GM12878 (cell line): ENCODE measurements around the gene TEPSIN. TPM values are rescaled to one million over a fixed set of nuclear protein-coding genes. Genes with fewer than 3 reads are reported as not detected.

Source experiments
- ATAC-seq: fragments of 200-7000 bp; cut with Tn5 transposase; 3 replicates; pipeline ENCODE4 v1.9.1; 2020; ENCODE audit warnings: mild to moderate bottlenecking, moderate library complexity
- BruUV-seq: library from RNA; stranded (reverse); fragments of 400-500 nt; replicated peaks from 2 replicates; lab custom pipeline; 2021; lab: Mats Ljungman, UMichigan
- CTCF ChIA-PET: fragments of 300-600 bp; sonication (Branson Sonifier 250); formaldehyde crosslinking; extraction: SDS; loops from one replicate; lab custom pipeline; 2021; ENCODE audit warnings: inconsistent platforms; lab: Yijun Ruan, JAX
- POLR2A ChIA-PET: fragments of 350-600 bp; formaldehyde crosslinking; extraction: SDS; loops from one replicate; lab custom pipeline; 2021; ENCODE audit warnings: inconsistent platforms; lab: Charles Lee
- RAD21 ChIA-PET: fragments of 300-600 bp; sonication (Branson Sonifier 250); formaldehyde crosslinking; loops from one replicate; lab custom pipeline; 2023; ENCODE audit warnings: antibody characterized with exemption; ENCODE audit not compliant: unreplicated experiment; lab: Charles Lee
- SMC1A ChIA-PET: fragments of 300-600 bp; sonication (Branson Sonifier 250); formaldehyde crosslinking; loops from one replicate; lab custom pipeline; 2023; ENCODE audit not compliant: unreplicated experiment, uncharacterized antibody; lab: Charles Lee
- DNase-seq: peaks from one replicate; pipeline ENCODE4 v3.0.0-alpha.2; 2011; ENCODE audit warnings: low read depth, low spot score
- FAIRE-seq: peaks from 3 replicates; lab custom pipeline; 2011; peaks lifted over from hg19 to GRCh38; lab: Jason Lieb, UNC
- H2AFZ ChIP-seq: 2 replicates; pipeline ENCODE4 v1.6.0; 2011; ENCODE audit warnings: low read depth, low read length, control low read depth; ENCODE audit not compliant: control insufficient read depth
- H3K27ac ChIP-seq: 2 replicates; pipeline ENCODE4 v1.5.1; 2011; ENCODE audit warnings: control low read depth; ENCODE audit not compliant: control insufficient read depth, insufficient read depth
- H3K27me3 ChIP-seq, 2 experiments: replicated peaks in 1 of 2; 2 replicates each; pipeline versions ENCODE4 v1.6.0 to v1.6.1; 2011; ENCODE audit warnings: low read length in 1 of 2; ENCODE audit not compliant: control insufficient read depth in 2 of 2, insufficient read depth in 2 of 2
- H3K36me3 ChIP-seq, 2 experiments: 2 replicates each; pipeline ENCODE4 v1.5.1; 2011; ENCODE audit warnings: low read length in 1 of 2; ENCODE audit not compliant: control insufficient read depth in 2 of 2, insufficient read depth in 2 of 2
- H3K4me1 ChIP-seq: 2 replicates; pipeline ENCODE4 v1.6.1; 2011; ENCODE audit warnings: mild to moderate bottlenecking, low read length, moderate library complexity, mixed read lengths; ENCODE audit not compliant: control insufficient read depth, insufficient read depth
- H3K4me2 ChIP-seq: 2 replicates; pipeline ENCODE4 v1.6.0; 2011; ENCODE audit warnings: control low read depth; ENCODE audit not compliant: control insufficient read depth, insufficient read depth
- H3K4me3 ChIP-seq: fragments of 200-600 bp; sonication (generic); 2 replicates; pipeline ENCODE4 v1.5.1; 2016
- H3K79me2 ChIP-seq: 2 replicates; pipeline ENCODE4 v1.6.0; 2011; ENCODE audit warnings: low read length; ENCODE audit not compliant: control insufficient read depth, insufficient read depth
- H3K9ac ChIP-seq: 2 replicates; pipeline ENCODE4 v1.8.0; 2011; ENCODE audit warnings: low read length, control low read depth, mixed read lengths; ENCODE audit not compliant: control insufficient read depth, insufficient read depth
- H3K9me3 ChIP-seq: replicated peaks from 3 replicates; pipeline ENCODE4 v1.5.1; 2011; ENCODE audit warnings: mild to moderate bottlenecking, low read length; ENCODE audit not compliant: control insufficient read depth, insufficient read depth
- H4K20me1 ChIP-seq: 2 replicates; pipeline ENCODE4 v1.6.0; 2011; ENCODE audit not compliant: control insufficient read depth, insufficient read depth
- CBX5 ChIP-seq: sonication (generic); IDR thresholded peaks from 2 replicates; pipeline ENCODE4 v1.6.1; 2016; ENCODE audit warnings: low read depth, moderate library complexity, mild to moderate bottlenecking, inconsistent platforms
- EZH2 ChIP-seq: IDR thresholded peaks from 2 replicates; pipeline ENCODE4 v1.6.1; 2012; ENCODE audit warnings: low read depth, mild to moderate bottlenecking, control low read depth, inconsistent platforms, low read length, borderline replicate concordance; ENCODE audit not compliant: control insufficient read depth
- HDAC2 ChIP-seq: fragments of 200-600 bp; sonication (generic); IDR thresholded peaks from 2 replicates; pipeline ENCODE4 v1.6.1; 2017
- NFIC ChIP-seq: IDR thresholded peaks from 2 replicates; pipeline ENCODE4 v1.6.1; 2012; ENCODE audit warnings: low read depth, mild to moderate bottlenecking, inconsistent platforms, low read length, moderate library complexity
- NFYB ChIP-seq: IDR thresholded peaks from 2 replicates; pipeline ENCODE4 v1.6.1; 2011; ENCODE audit warnings: low read depth, mild to moderate bottlenecking, low read length, improper control_type of control experiment, moderate library complexity; ENCODE audit not compliant: insufficient read depth
- NR2F1 ChIP-seq: fragments of 450-650 bp; conservative IDR thresholded peaks from 2 replicates; pipeline ENCODE4 v1.6.1; 2017; ENCODE audit warnings: mild to moderate bottlenecking
- RFX5 ChIP-seq: IDR thresholded peaks from 2 replicates; pipeline ENCODE4 v1.6.1; 2011; ENCODE audit warnings: low read depth, low read length, improper control_type of control experiment
- SIN3A ChIP-seq: IDR thresholded peaks from 2 replicates; pipeline ENCODE4 v1.6.1; 2012; ENCODE audit warnings: low read depth, low read length, improper control_type of control experiment
- TCF12 ChIP-seq: IDR thresholded peaks from 2 replicates; pipeline ENCODE4 v1.6.1; 2011; ENCODE audit warnings: low read depth, mild to moderate bottlenecking, low read length
- TCF3 ChIP-seq: IDR thresholded peaks from 2 replicates; pipeline ENCODE4 v1.6.1; 2012; ENCODE audit warnings: low read depth, mild to moderate bottlenecking, low read length, borderline replicate concordance; ENCODE audit not compliant: insufficient read depth
- WRNIP1 ChIP-seq: IDR thresholded peaks from 2 replicates; pipeline ENCODE4 v1.6.1; 2011; ENCODE audit warnings: low read depth, low read length, improper control_type of control experiment, borderline replicate concordance
- ZNF384 ChIP-seq: IDR thresholded peaks from 2 replicates; pipeline ENCODE4 v1.6.1; 2012; ENCODE audit warnings: low read depth, mild to moderate bottlenecking, low read length, improper control_type of control experiment, borderline replicate concordance
- WGBS: methylation state at CpG from one replicate; pipeline ENCODE4 v1.1.6; 2016; ENCODE audit warnings: low lambda C conversion rate; ENCODE audit not compliant: insufficient replicate concordance, insufficient coverage; ENCODE audit errors: missing lambda C conversion rate; 5-methylcytosine and 5-hydroxymethylcytosine counted together
- in situ Hi-C: fragments of 300-500 bp; cut with MboI; formaldehyde crosslinking; loops from 9 replicates; pipeline ENCODE4 v1.14.3; 2018; ENCODE audit warnings: mixed read lengths
- intact Hi-C: fragments of 100-400 bp; cut with micrococcal nuclease; formaldehyde crosslinking; loops from one replicate; pipeline ENCODE4 v1.14.2; 2022; ENCODE audit not compliant: unreplicated experiment
- polyA plus RNA-seq, 11 experiments: library from polyadenylated mRNA; depleted of rRNA in 4 of 11; unstranded in 6 of 11; stranded (reverse) in 5 of 11; fragments of >200 nt; fragmentation: Nextera tagmentation in 4 of 11; fragmentation: Illumina TruSeq in 1 of 11; extraction: Ambion mirVana in 4 of 11; extraction: Trizol in 1 of 11; gene quantifications; 1 replicate in 1 of 11; 2 replicates in 10 of 11; pipeline versions ENCODE4 v1.2.1 to v1.2.3, GENCODE V29; 2011 to 2016; ENCODE audit warnings: inconsistent platforms in 2 of 11, missing spikeins in 2 of 11, low read depth in 1 of 11
- total RNA-seq, 4 experiments: library from RNA; depleted of rRNA in 3 of 4; stranded (reverse); fragments of >200 nt in 3 of 4; fragmentation: Illumina TruSeq in 1 of 4; extraction: Trizol in 1 of 4; gene quantifications; 2 replicates each; pipeline versions ENCODE4 v1.2.1 to v1.2.3, GENCODE V29; 2013 to 2021
- TF ChIP-seq, protein P1 (sequence below): IDR thresholded peaks from 2 replicates; pipeline ENCODE4 v1.6.1; 2011; ENCODE audit warnings: mild to moderate bottlenecking, low read depth, low read length, moderate library complexity; ENCODE audit not compliant: insufficient replicate concordance
- TF ChIP-seq, protein P2 (sequence below): IDR thresholded peaks from 2 replicates; pipeline ENCODE4 v1.6.1; 2012; ENCODE audit warnings: low read length, inconsistent platforms
- TF ChIP-seq, protein P3 (sequence below): fragments of 150-350 bp; IDR thresholded peaks from 2 replicates; pipeline ENCODE4 v1.6.1; 2014; ENCODE audit warnings: mild to moderate bottlenecking, low read depth, low read length
- TF ChIP-seq, protein P4 (sequence below): IDR thresholded peaks from 2 replicates; pipeline ENCODE4 v1.6.1; 2012; ENCODE audit warnings: low read depth, low read length, improper control_type of control experiment
- TF ChIP-seq, protein P5 (sequence below): IDR thresholded peaks from 2 replicates; pipeline ENCODE4 v1.6.1; 2012; ENCODE audit warnings: low read depth, low read length, improper control_type of control experiment
- TF ChIP-seq, protein P6 (sequence below): fragments of 450-650 bp; IDR thresholded peaks from 2 replicates; pipeline ENCODE4 v1.6.1; 2017; ENCODE audit warnings: mild to moderate bottlenecking, low read depth, inconsistent platforms; ENCODE audit not compliant: poor library complexity, severe bottlenecking

TEPSIN gene
- total and polyA plus RNA-seq, 10 of the 15 experiments (the other 5 are each of a cell fraction or from before 2014, with no cell fraction given), result 0.87 to 36.7 (median 5.3) TPM

DNA sequence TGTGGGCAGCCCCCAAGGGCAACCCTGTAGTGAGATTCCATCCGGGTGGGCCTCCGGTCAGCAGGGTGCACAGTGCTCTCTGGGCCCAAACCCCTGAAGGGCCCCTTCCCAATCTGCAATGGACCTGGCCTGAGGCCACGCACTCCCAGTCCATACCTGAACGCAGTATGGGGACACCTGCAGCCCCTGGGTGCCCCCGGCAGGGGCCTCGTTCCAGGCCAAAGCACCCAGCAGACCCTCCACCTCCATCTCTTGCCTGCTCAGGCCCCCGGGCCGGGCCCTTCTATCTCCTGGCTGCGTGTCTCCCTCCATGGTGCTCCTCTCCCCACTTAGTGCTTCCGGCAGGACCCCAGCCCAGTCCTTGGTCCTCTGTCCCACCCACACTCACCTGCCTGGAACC lies 55.5 kb downstream of the TEPSIN start:
- ChIA-PET CTCF (no interaction called here), POLR2A (no interaction called here), RAD21 (no interaction called here), SMC1A (no interaction called here)
- Histone ChIP-seq H3K4me1 (no peaks in the 10 kb centered on the region), H2AFZ (no peak overlapping the region), H3K79me2 (no peaks in the 10 kb centered on the region), H3K9me3 (no peaks in the 10 kb centered on the region), H3K27ac (no peak overlapping the region), H4K20me1 (no peaks in the 10 kb centered on the region), H3K4me3 (no peak overlapping the region), H3K36me3 (no peaks in the 10 kb centered on the region), H3K4me2 (no peak overlapping the region), H3K9ac (no peak overlapping the region), H3K27me3 (no peaks in the 10 kb centered on the region)
- in situ Hi-C loops, result no loop called here
- BruUV-seq, result no TSS peak
- FAIRE-seq (no peak), DNase-seq (no peak), ATAC-seq (no peak)
- TF ChIP-seq NFYB (no peak), NR2F1 (no peak), NFIC (no peak), WRNIP1 (no peak), RFX5 (no peak), SIN3A (no peak), TCF12 (no peak), CBX5 (no peak), EZH2 (no peak), HDAC2 (no peak), ZNF384 (no peak), TCF3 (no peak)
- TF ChIP-seq, protein P1, sequence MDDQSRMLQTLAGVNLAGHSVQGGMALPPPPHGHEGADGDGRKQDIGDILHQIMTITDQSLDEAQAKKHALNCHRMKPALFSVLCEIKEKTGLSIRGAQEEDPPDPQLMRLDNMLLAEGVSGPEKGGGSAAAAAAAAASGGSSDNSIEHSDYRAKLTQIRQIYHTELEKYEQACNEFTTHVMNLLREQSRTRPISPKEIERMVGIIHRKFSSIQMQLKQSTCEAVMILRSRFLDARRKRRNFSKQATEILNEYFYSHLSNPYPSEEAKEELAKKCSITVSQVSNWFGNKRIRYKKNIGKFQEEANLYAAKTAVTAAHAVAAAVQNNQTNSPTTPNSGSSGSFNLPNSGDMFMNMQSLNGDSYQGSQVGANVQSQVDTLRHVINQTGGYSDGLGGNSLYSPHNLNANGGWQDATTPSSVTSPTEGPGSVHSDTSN, result no peak
- TF ChIP-seq, protein P2, sequence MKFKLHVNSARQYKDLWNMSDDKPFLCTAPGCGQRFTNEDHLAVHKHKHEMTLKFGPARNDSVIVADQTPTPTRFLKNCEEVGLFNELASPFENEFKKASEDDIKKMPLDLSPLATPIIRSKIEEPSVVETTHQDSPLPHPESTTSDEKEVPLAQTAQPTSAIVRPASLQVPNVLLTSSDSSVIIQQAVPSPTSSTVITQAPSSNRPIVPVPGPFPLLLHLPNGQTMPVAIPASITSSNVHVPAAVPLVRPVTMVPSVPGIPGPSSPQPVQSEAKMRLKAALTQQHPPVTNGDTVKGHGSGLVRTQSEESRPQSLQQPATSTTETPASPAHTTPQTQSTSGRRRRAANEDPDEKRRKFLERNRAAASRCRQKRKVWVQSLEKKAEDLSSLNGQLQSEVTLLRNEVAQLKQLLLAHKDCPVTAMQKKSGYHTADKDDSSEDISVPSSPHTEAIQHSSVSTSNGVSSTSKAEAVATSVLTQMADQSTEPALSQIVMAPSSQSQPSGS, result no peak
- TF ChIP-seq, protein P3, sequence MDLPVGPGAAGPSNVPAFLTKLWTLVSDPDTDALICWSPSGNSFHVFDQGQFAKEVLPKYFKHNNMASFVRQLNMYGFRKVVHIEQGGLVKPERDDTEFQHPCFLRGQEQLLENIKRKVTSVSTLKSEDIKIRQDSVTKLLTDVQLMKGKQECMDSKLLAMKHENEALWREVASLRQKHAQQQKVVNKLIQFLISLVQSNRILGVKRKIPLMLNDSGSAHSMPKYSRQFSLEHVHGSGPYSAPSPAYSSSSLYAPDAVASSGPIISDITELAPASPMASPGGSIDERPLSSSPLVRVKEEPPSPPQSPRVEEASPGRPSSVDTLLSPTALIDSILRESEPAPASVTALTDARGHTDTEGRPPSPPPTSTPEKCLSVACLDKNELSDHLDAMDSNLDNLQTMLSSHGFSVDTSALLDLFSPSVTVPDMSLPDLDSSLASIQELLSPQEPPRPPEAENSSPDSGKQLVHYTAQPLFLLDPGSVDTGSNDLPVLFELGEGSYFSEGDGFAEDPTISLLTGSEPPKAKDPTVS, result no peak
- TF ChIP-seq, protein P4, sequence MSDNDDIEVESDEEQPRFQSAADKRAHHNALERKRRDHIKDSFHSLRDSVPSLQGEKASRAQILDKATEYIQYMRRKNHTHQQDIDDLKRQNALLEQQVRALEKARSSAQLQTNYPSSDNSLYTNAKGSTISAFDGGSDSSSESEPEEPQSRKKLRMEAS, result no peak
- TF ChIP-seq, protein P5, sequence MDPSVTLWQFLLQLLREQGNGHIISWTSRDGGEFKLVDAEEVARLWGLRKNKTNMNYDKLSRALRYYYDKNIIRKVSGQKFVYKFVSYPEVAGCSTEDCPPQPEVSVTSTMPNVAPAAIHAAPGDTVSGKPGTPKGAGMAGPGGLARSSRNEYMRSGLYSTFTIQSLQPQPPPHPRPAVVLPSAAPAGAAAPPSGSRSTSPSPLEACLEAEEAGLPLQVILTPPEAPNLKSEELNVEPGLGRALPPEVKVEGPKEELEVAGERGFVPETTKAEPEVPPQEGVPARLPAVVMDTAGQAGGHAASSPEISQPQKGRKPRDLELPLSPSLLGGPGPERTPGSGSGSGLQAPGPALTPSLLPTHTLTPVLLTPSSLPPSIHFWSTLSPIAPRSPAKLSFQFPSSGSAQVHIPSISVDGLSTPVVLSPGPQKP, result no peak
- TF ChIP-seq, protein P6, sequence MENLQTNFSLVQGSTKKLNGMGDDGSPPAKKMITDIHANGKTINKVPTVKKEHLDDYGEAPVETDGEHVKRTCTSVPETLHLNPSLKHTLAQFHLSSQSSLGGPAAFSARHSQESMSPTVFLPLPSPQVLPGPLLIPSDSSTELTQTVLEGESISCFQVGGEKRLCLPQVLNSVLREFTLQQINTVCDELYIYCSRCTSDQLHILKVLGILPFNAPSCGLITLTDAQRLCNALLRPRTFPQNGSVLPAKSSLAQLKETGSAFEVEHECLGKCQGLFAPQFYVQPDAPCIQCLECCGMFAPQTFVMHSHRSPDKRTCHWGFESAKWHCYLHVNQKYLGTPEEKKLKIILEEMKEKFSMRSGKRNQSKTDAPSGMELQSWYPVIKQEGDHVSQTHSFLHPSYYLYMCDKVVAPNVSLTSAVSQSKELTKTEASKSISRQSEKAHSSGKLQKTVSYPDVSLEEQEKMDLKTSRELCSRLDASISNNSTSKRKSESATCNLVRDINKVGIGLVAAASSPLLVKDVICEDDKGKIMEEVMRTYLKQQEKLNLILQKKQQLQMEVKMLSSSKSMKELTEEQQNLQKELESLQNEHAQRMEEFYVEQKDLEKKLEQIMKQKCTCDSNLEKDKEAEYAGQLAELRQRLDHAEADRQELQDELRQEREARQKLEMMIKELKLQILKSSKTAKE, result no peak
- WGBS, result 49% methylated on average over 9 of the region's 10 CpGs
- intact Hi-C loops, result no loop called here
